Activated naive CD4-positive, alpha-beta T cell treated with anti-CD3 and anti-CD28 coated beads, Interleukin-2, amount 10 ng/mL, durations not matched to agents 5 hours and 36 hours (primary cell): ENCODE results near the gene TGM5. TPM values are rescaled to one million over a fixed set of nuclear protein-coding genes. Genes with fewer than 3 reads are reported as not detected.

ENCODE experiments used
- total RNA-seq, 2 experiments: library from RNA; stranded (reverse); gene quantifications; one replicate each; pipeline ENCODE4 v1.2.3, GENCODE V29; 2021

The TGM5 gene
- not detected for total RNA-seq

GRCh38 chr15:43266834-43267233 lies at the start of gene TGM5:
Gene TGM5, minus strand, starts transcription at chr15:43266928. Its CDS starts 79 bp downstream, at chr15:43266849.

DNA sequence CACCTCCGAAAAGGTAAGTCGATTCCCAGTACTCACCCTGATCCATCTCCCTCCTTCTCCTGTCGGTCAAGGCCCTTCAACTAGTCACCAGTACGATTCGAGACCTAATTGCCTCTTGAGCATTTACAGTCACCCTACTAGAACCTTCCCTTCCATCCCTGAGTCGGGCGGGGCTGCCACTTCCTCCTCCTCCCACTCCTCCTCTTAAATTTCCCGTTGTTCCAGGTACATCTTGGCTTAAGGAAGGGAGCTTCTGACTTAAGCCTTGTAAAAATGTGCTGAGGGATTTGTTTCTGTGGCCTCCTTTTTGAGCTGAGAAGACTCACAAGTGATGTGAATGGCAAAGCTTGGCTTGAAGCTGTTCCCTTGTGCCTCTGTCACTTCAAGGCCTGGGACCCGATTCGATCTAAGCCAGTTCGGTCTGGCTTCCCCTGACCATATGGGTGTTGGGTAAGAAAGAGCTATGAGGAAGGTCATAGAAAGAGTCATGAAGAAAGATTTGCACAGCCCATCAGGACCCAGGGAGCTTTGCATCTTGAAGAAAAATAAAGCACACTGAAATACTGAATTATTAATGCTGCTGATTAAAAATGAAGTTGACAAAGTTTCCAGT lies 35.6 kb upstream of the TGM5 start, which contains the start of gene TGM7:
Gene TGM7, minus strand, starts transcription at position 51 of the 613 bp plus-strand sequence.

DNA sequence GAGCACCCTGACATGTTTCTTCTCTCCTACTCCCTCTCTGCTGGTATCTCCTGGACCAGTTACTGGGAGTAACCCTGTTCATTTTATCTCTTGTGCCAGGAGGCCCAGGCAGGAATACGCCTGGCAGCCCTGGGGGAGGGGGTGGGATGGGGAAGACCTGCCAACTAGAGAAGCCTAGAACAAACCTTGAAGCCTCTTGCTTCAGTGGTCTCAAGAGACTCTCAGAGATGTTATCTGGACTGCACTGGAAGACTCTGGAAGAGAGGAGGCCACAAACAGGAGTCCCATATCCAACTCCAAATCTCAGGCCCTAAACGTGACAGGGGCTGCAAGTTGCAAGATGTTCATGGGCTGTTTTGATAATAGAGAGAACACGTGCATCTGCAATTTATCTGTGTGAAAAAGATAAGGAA lies 45.7 kb downstream of the TGM5 start, which contains the start of gene EPB42:
Gene EPB42, minus strand, starts transcription at position 28 of the 413 bp plus-strand sequence. CDS start 193 bp downstream, outside the sequence.

DNA sequence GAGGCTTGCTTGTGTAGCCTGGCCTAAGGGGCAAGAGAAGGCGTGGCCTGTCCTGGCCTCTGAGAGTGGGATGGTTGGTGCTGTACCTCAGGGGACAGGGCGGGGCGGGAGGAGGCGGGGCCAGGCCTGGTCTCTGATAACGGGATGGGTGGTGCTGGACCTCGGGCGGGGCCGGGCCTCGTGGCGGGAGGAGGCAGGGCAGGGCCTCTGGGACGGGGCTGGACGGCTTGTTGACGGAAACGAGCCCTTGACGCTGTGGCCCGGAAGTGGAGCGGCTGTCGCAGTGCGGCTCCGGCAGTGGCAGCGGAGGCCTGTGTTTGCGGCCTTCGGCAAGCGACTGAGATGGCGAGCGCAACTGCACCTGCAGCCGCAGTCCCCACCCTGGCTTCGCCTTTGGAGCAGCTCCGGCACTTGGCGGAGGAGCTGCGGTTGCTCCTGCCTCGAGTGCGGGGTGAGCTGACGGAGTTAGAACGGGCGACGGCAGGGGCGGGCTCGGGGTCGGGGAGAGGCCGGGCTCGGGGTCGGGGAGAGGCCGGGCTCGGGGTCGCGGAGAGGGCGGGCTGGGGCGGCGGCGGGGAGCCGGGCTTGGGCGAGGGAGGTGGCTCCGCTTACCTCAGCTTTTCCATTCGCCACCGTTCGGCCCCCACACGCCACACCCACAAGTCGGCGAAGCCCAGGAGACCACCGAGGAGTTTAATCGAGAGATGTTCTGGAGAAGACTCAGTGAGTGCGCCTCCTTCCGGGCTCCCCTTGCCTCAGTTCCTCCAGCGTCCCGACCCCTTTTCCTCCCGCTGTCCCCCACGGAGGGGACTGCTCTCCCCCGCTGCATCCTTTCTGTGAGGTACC lies 81.3 kb downstream of the TGM5 start, which contains the start of gene CCNDBP1:
Gene CCNDBP1, plus strand, starts transcription at position 247 of the 846 bp plus-strand sequence. Its CDS starts 96 bp downstream, at position 343.

Other genes starting within 250 kb of the TGM5 start
- 10 to 100 TPM; 38.6 to 41.4 TPM for gene UBR1, start 160.9 kb downstream of the TGM5 start, total RNA-seq
- gene TMEM62, start 133.3 kb downstream of the TGM5 start, total RNA-seq: 10 to 100 TPM; 14.0 to 14.3 TPM
- 10 to 100 TPM; 83.4 to 87.0 TPM for gene CCNDBP1, start 81.5 kb downstream of the TGM5 start, total RNA-seq
- gene EPB42, start 45.9 kb downstream of the TGM5 start, total RNA-seq: not detected
- not detected for gene TGM7, start 35.3 kb upstream of the TGM5 start, total RNA-seq
- gene LCMT2, start 63.6 kb upstream of the TGM5 start, total RNA-seq: 10 to 100 TPM; 10.5 to 11.1 TPM
- 10 to 100 TPM; 30.9 to 31.3 TPM for gene ZSCAN29, start 104.1 kb upstream of the TGM5 start, total RNA-seq
- gene TUBGCP4, start 104.2 kb upstream of the TGM5 start, total RNA-seq: 10 to 100 TPM; 25.2 to 30.8 TPM
- 10 to 100 TPM; 27.1 to 27.5 TPM for gene TP53BP1, start 226.2 kb upstream of the TGM5 start, total RNA-seq